GM19438 (cell line): ENCODE data around the gene NLRP9.

ENCODE experiments used
- ATAC-seq: cut with Tn5 transposase; IDR thresholded peaks from one replicate; pipeline ENCODE4 v1.9.1; 2021; ENCODE audit warnings: low read depth; ENCODE audit not compliant: unreplicated experiment

The NLRP9 gene

GRCh38 chr19:55674841-55675660 is 63.2 kb downstream of the NLRP9 start, which contains the start of gene EPN1:
EPN1 (plus strand) TSS chr19:55675226; CDS start chr19:55678628, 3,402 bp downstream.
- ATAC-seq: peak; percentile 59

DNA sequence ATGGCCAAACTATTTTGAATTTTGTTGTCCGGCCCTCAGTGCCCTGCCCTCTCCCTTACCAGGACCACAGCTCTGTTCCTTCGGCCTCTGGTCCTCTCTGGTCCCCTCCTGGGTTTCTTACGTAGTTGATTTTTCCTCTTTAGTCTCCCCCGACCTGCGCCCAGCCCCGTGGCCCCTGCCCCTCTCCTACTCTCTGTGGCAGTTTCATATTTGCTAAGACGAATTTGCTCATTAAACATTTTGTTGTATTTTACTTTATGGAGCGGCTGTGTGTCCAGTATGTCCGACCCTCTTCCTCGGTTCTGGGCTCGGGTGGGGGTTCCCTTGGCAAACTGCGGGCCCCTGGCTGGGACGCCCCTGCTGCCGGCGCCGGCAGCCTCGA is 63.8 kb downstream of the NLRP9 start:
- ATAC-seq: no peak

DNA sequence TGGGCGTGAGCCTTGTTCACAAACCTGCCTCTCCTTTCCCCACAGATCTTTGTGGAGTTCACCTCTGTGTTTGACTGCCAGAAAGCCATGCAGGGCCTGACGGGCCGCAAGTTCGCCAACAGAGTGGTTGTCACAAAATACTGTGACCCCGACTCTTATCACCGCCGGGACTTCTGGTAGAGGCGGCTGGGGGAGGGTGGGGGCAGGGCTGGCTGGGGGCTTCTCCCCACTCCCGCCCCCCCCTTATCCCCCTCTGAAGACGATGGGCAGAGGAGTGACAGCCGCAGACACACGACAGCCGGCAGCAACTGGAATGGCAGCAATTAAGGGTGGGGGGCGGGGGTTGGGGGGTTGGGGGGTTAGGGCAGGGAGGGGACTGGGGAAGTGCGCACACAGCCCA is 64.3 kb downstream of the NLRP9 start:
- no peak for ATAC-seq

GRCh38 chr19:55673465-55673864 is 64.7 kb downstream of the NLRP9 start:
- no peak for ATAC-seq

GRCh38 chr19:55672418-55672817 is 65.8 kb downstream of the NLRP9 start:
- ATAC-seq: no peak

DNA sequence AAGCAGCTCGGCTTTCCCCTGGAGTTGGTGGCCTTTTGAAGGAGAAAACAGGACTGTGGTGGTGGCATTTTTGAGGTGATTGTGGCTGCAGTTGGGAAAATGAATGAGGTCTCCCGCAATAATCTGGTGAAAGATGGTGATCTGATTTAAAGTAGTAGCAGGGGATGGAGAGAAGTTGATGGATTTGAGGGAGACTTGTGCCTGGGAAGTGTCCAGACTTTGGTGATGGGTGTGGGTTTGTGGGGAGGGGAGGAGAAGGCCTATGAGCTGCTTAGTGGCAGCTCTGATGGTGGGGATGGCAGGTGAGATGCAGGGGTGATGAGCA is 67.2 kb downstream of the NLRP9 start:
- no peak for ATAC-seq

GRCh38 chr19:55670280-55671053 is 67.7 kb downstream of the NLRP9 start:
- no peak for ATAC-seq

DNA sequence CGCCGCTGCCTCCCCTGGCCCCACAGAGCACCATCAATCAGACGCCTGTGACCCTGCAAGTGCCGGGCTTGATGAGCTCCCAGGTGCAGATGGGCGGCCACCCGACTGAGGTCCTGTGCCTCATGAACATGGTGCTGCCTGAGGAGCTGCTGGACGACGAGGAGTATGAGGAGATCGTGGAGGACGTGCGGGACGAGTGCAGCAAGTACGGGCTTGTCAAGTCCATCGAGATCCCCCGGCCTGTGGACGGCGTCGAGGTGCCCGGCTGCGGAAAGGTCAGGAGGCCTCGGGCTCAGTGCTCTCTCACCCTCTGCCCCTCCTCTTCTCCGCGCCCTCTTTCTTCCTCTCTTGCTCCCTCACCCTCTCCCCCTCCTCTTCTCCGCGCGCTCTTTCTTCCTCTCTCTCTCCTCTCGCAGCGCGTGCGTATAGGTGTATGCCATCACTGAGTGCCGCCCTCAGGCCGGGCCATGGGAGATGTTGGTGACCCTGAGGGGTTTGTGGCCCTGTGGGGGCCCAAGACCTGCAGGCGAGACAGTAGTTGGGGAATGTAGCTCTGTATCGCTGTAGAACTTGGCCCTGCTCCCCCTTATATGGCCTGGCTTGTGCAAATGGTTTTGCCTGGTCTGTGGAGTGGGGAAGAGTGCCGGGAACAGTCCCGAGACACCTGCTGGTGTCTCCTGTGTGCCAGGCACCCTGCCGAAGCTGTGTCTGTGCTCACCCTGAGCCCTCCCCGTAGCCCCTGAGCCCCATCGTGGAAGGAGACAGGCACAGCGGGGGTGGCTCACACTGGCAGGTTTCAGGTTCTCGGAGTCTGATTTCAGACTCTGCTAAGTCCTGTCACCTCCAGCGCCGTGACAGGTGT is 68.6 kb downstream of the NLRP9 start:
- no peak for ATAC-seq

DNA sequence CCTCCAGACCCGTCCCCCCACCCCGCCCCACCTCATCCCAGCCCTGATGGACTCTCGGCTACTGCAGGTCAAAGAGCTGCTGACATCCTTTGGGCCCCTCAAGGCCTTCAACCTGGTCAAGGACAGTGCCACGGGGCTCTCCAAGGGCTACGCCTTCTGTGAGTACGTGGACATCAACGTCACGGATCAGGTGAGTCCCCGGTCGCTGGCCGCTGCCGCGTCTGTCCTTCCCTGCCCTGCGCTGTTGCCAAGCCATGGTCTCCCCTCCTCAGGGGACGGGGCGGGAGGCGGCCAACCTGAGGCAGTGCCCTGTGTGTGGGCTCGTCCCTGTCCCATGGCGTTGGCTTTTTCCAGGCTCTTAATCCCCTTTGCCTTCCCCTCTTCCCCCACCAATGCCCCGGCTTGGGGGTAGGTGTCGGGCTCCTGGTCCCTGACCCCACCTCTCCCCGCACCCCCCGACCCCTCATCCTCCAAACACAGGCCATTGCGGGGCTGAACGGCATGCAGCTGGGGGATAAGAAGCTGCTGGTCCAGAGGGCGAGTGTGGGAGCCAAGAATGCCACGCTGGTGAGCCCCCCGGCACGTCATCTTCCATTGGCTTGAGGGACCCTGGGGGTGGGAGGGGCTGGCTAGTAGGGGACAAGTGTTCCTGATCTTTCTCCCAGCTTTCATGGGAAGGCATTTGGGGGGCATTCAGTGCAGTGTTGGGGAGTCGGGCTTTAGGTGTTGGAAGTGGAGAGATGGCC is 69.4 kb downstream of the NLRP9 start:
- ATAC-seq: no peak

GRCh38 chr19:55667958-55668357 is 70.2 kb downstream of the NLRP9 start:
- no peak for ATAC-seq

DNA sequence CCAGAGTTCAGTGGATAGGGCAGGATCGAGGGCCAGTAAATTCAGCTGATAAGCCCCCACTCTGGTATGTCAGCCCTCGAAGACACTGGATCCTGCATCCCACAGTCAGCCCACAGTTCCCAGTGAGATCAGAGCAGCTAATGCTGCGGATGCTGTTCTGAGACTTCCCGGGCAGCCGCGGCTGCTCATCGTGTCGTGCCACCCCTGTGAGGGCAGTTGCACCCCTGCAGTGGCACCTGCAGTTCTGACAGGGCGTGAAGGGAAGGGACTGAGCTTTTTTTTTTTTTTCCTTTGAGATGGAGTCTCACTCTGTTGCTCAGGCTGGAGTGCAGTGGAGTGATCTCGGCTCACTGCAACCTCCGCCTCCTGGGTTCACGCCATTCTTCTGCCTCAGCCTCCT is 70.7 kb downstream of the NLRP9 start:
- no peak for ATAC-seq

GRCh38 chr19:55667006-55667381 is 71.2 kb downstream of the NLRP9 start:
- no peak for ATAC-seq

DNA sequence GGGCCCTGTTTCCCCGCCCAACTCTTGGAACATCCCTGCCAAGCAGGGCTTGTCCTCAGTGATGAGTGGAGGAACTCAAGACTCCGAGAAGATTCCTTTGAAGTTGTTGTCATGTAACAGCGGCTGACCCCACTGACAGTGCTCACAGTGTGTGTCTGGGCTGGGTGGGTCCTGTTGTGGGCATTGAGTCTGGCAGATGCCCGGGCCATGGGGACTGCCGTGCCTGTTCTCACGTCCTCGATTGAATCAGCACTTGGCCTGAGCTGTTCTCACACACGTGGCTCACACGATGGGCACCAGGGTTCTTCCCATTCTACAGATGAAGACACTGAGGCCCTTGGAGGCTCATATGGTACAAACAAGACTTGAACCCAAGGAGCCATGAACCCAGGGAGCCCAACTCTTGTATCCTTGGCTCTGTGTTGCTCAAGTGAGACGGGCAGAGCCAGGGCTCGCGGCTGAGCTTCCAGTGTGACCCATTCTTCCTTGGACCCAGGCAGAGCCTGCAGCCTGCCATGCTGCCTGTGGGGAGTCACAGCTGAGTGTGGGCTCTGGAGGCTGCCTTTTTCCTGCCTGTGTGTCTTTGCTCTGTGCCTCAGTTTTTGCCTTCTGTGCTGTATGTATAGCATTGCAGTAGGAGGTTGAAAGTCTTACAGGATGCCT is 71.7 kb downstream of the NLRP9 start:
- no peak for ATAC-seq

DNA sequence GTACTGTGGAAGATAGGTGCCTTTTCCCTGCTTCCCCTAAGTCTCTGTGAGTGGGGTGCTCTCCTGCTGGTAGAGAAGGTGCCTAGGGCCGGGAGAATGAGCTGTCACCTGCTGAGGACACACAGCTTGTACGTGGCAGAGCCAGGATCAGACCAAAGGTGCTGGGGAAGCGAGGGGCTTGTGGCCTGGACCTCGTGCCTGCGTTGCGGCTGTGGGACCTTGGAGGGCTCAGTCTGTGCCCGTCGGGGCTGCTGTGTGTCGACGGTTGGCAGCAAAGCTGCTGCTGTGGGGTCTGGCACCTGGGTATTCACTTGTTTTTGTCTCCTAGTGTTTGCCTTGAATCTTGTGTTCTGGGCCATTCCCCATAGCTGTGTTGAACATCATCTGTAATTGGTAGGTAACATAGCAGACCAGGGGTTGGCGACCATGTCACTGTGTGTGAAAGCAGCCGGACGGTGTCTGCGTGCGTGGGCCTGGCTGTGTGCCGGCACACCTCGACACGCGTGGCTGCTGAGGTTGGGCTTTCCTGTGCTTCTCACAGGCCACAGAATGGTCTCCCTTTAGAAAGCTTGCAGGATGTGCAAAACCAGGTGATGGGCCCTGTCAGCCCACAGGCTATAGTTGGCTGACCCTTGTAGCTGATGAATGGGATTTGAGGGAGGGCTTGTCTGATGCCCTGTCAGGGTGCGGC is 74.2 kb downstream of the NLRP9 start:
- no peak for ATAC-seq

- ATAC-seq: no peak
These were observed 76.4 kb downstream of the NLRP9 start for GRCh38 chr19:55661826-55662225.

DNA sequence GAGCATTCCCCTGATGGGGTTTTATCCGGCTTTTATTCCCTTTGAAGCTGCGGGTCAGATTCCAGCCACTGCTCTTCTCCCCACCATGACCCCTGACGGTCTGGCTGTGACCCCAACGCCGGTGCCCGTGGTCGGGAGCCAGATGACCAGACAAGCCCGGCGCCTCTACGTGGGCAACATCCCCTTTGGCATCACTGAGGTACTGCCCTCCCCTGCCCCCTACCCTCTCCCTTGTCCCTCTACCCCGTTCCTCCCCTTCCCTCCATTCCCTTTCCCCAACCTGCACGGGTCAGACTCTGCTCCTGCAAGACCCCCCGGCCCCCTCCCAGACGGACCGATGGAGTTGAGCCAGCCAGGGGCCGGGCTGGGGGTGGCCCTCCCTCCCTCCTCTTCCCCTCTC is 77.2 kb downstream of the NLRP9 start:
- no peak for ATAC-seq

DNA sequence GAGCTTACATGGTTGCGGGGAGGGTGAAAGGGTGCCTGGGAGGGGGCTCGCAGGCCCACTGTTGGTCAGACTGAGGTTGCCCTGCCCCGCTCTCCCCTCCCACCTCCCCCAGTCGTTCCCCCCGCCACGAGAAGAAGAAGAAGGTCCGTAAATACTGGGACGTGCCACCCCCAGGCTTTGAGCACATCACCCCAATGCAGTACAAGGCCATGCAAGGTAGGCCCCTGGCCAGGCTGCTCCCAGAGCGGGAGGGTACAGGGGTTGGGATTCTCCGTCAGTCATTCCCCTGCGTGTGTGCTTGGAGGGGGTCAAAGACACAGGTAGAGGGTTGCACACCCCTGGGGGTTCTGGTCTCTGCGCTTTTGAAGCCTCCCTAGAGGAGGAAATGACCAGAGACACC is 77.8 kb downstream of the NLRP9 start:
- ATAC-seq: no peak

GRCh38 chr19:55659822-55660221 is 78.4 kb downstream of the NLRP9 start:
- no peak for ATAC-seq

DNA sequence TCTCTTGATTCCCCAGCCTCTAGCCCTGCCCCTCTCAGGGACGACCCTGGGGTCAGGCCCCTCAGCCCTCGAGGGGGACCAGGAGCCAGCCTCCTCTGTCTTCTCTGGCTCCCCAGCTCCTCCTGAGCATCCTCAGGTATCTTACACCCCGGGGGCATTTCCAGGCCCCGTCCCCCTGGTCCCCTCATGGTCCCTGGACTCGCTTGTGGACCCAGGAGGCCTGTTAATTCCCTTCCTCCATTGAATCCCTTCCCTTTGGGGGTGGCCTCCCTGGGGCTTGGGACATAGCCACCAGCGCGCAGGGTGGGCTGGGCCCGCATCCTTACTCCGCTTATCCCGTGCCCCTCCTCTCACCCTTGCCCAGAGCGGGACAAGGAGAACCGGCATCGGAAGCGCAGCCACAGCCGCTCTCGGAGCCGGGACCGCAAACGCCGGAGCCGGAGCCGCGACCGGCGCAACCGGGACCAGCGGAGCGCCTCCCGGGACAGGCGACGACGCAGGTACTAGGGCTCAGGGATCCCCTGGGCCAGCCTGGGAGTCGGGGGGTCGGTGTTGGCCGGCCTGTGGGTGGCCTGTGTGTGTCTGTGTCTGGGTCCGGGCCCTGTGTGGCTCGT is 79.2 kb downstream of the NLRP9 start:
- no peak for ATAC-seq
